ENCODE measurements around the gene CTNNA2. TPM values are rescaled to one million over a fixed set of nuclear protein-coding genes. Genes with fewer than 3 reads are reported as not detected.
A peak's percentile ranks its signal among the peaks of the same experiment; 100 is the strongest.

CTNNA2 gene
- total RNA-seq, 1 donor from 2014 or later = not detected

DNA sequence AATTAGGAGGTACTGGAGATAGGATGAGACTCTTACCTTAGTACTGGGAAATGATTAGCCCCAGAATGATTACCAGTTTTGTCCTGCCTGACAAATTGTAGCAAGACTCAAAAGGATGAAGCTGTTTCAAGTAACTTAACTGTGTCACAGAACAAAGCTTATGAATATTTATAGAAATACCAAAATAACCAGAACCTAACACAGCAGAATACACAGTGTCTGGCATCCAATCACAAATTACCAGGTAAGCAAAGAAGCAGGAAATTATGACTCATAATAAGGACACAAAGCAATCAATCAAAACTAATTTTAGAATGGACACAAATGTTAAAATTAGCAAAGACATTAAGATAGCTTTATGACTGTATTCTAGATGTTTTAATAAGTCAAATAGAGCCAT lies 91.9 kb downstream of the CTNNA2 start:
- intact Hi-C loops (cut with micrococcal nuclease) = no loop called here
- DNase-seq = no peak
- no peak for ATAC-seq

DNA sequence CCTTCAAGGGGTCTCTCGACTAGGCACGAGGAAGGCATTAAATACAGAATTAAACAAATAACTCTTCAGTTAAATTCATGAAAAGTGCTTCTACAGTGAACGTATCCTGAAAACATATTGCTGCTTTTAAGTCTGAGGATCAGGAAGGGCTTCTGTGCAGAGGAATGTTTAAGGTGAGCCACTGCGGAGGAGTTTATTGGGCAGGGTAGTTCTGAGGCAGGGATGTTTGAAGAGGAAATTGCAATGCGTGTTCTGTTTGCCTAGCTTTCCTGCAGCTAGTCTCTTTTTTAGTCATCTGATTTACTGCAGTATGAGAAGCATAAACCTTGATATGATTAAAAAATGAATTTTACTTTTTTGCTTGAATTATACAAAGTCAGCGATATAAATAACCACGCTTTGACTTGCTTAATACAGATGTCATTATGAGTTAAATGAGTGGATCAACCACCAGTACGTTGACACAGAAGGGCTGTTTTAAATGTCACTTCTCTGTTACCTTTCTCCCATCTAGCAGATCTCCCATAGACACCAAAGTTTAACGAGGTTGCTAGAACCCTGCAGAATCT lies 98.7 kb downstream of the CTNNA2 start:
- intact Hi-C loops (cut with micrococcal nuclease) = no loop called here
- DNase-seq = no peak
- ATAC-seq = no peak

DNA sequence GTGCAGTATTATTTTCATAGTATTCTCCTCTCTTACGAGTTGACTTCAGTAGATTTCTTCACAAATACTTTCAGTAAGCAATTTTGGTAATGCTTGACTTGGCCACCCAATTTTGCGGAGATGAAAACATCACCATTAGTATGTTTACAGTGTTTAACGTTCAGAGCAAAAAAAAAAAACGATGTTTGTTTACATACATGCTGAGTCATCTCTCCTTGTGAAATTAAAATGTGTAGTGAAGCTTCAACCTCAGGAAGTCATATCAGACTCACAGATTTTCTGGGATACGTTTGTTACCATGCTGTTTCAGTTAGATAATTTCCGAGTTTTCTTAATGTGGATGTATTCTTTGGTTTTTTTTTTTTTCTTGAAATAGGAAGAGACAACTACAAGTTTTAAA lies 100.1 kb downstream of the CTNNA2 start:
- intact Hi-C loops (cut with micrococcal nuclease) = no loop called here
- ATAC-seq (no peak), DNase-seq (no peak)

DNA sequence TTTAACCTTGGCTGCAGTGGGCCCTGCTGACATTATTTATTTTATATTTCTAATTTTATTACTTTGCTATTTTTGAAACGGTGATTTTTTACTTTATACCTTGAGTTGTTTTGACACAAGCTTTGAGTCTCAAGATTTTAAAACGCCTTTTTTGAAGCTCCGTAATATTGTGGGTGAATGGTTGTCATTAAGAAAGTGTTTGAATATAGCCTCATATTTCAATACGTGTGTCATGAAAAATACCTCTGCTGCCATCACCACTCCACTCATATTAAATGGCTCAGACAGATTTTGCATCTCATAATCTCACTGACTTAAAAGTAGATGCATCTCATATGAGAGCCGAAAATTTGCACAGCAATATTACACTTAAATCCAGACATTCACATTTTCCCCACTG lies 106.6 kb downstream of the CTNNA2 start:
- ATAC-seq (no peak), DNase-seq (no peak)
- intact Hi-C loops (cut with micrococcal nuclease) = no loop called here

DNA sequence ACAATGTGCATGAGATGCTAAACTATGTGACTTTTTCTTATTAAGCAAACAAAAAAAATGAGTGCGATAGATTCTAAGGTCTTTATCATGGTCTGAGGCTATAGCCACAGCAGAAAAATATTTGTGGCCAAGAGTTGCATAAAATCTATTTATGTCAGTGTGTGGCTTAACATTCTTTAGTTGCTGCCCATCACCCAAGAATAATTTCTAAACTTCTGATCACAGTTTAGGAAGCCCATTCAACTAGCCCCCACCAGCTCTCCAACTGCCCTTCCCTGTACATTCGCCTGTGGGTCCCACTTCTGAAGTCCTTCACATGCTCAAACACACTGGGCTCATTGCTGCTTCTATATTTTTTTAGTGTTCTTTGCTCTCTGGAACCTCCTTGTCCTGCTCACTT lies 107.1 kb downstream of the CTNNA2 start:
- DNase-seq (no peak), ATAC-seq (no peak)
- intact Hi-C loops (cut with micrococcal nuclease) = no loop called here

DNA sequence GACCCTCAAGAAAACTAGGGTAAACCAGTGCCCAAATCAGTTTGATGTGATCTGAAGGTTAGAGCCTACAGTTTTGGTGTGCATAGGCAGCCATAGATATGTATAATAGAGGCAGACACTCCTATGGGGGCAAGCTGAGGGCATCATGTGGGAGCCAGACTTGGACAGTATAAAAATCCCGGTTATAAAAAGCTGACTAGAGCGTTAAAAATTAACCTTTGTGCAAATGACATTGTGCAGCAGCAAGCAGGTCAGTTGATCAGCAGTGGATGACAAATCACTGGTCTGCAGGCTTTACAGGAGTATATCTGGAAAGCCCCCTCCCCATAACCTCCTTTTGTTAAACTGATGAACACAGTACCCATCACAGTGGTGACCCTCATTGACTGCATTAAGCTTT lies 107.8 kb downstream of the CTNNA2 start:
- DNase-seq (no peak), ATAC-seq (no peak)
- intact Hi-C loops (cut with micrococcal nuclease) = no loop called here

DNA sequence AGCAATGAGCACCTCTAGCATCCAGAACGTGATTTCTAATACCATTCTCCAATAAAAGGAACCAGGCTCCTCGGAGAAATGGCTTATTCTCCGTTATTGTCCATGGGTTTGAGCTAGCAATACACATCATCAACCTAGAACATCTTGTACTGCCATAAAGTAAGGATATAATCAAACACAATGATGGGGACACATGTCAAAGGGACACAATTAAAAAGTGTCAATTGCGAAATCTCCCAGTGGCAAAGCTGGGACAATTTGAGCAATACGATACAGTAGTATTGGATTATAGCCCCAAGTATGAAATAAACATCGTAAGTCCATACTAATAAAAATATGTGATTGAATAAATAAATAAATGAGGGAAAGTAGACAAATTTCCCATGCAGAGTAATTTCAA lies 108.4 kb downstream of the CTNNA2 start:
- ATAC-seq (no peak), DNase-seq (no peak)
- intact Hi-C loops (cut with micrococcal nuclease) = no loop called here

DNA sequence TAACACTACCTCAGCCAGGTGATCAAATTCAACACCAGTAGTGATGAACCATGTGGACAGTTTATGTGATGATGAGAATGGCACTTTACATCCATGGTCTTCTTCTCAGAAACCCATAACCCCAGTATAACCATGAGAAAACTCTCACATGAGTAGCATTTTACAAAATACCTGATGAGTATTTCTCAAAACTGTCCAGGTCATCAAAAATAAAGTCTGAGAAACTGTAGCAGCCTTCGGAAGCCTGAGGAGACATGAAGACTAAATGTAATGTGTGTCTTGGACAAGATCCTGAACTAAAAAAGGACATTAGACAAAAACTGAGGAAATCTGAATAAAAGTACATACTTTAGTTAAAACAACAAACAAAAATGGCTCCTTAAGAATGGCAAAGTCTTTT lies 108.9 kb downstream of the CTNNA2 start:
- no peak for DNase-seq
- ATAC-seq = no peak
- intact Hi-C loops (cut with micrococcal nuclease) = no loop called here

DNA sequence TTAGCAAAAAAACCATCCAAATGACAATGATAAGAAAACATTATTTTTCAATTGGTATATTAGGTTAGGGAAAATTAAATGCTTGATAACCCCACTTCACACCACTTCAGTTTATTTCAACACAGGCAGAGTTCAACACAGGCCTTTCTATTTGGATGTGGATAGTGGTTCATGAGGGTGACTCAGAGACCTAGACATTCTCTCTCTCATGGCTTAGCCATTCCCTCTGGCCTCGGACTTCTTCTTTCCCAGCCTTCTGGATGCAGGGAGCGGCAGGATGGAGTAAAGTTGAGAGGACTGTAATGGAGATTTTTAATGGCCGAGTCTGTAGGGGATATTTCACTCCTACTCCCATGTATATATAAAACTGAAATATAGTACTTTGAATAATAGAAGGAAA lies 109.7 kb downstream of the CTNNA2 start:
- intact Hi-C loops (cut with micrococcal nuclease) = no loop called here
- no peak for DNase-seq
- no peak for ATAC-seq

DNA sequence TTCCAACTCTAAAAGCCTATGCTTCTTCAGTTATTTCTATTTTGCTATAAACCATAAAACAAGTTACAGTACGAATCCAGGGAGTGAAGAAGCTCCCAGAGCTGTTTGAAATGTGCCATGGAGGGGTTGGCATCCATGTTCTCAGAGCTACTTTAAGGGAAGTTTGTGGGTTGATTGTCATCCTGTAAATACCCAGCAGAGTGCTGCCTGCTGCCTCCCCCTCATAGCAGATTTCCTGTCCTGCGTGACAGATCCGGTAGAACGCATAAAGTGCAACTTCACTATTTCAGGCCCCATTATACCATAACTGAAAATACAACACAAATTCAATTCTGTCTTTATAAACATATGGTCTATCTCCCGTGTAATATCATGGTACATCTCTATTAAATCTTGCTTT lies 114.4 kb downstream of the CTNNA2 start:
- DNase-seq (no peak), ATAC-seq (no peak)
- intact Hi-C loops (cut with micrococcal nuclease) = no loop called here

DNA sequence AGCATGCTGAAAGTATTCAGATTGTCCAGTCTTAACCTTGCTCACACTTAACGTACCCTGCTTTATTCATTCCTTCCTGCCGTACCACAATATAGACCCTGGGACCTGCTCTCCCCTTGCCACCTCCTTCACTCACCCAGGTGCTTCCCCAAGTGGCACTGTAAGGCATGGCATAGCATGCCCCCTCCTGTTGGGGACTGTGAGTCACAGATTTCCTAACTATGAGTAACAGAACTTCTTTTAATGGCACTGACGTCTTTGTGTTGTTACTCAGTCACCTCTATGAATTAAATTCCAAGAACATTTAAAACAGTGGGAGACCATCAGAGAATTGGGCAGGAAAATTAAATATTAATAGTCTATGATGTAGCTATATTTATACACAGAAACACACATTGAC lies 117.2 kb downstream of the CTNNA2 start:
- ATAC-seq (no peak), DNase-seq (no peak)
- intact Hi-C loops (cut with micrococcal nuclease) = no loop called here

DNA sequence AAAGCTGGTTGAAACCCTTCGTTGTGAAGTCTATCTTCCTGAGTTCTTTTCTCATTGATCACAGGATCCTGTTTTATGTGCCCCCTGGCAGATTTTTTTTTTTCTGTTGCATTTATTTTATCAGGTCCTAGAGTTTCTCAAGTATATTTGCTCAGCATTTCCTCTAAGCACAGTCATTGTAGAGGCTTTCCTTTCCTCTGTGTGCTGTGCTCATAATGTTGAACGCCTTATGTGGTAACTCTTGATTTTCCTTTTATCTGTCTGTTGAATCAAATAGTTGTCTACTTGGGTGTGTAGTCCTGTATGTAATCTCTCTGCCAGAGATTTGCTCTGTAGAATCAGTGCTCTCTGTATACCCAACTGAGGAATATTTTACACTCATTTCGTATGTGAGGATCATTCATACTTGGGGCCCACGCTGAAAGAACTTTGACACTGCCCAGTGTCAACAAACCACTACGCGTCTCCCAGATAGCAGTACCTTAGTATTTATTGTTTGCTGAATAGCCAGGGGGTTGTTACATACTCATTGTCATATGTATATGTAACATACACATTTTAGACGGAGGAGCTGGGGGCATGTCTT lies 118.2 kb downstream of the CTNNA2 start:
- intact Hi-C loops (cut with micrococcal nuclease) = no loop called here
- no peak for ATAC-seq
- DNase-seq = no peak

DNA sequence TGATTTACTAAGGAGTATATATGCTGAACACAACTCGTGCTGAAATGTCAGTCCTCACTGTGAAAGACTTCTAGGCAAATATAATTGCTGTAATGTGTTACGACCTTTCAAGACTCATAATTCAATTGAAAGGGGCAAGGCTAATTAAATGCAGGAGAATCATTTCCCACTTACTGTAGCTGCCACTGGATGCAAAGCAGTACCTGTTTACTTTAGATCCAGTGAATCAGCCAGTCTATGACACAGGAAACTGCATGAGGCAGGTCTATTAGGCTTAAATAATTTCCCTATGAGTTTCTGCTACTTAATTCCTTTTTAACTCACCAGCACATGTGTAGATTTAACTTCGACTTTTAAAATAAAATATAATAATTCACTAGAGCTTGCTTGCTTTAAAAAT lies 125.6 kb downstream of the CTNNA2 start:
- ATAC-seq (no peak), DNase-seq (no peak)
- intact Hi-C loops (cut with micrococcal nuclease) = no loop called here

DNA sequence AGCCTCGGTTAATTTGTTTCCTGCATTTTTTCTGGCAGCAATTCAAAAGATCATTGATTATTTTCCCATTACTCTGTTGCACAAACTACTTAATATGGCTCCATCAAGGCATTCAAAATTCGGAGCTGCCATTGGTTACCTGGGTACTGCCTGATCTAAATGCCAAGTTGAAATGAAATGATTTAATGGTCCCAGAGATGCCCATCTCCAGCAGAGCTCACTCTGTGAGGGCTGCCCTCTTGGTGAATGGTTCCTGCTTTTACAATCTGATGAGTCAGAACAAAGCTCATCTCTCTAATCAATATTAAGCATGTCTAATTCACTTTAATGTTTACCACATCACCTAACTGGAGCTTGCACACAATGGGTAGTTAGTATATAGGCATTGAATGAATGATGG lies 126.1 kb downstream of the CTNNA2 start:
- no peak for DNase-seq
- ATAC-seq = no peak
- intact Hi-C loops (cut with micrococcal nuclease) = no loop called here

DNA sequence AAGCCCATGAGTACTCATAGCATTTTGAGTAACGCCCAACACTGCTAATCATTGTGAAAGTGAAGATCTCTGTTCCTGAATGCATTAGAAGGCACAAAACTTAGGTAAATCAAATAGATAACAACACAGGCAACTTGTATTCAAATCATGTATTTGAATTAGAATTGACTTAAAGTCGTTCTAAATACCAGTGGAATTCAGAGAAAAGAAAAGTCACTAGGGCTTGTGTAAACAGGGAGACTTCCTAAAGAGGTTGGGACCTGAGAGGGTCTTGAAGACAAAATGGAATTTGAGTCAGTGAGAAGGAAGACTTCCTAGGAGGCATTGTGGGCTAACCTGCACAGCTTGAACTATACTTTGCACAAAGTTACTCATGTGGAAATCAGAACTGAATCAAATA lies 127.2 kb downstream of the CTNNA2 start:
- DNase-seq (no peak), ATAC-seq (no peak)
- intact Hi-C loops (cut with micrococcal nuclease) = no loop called here

DNA sequence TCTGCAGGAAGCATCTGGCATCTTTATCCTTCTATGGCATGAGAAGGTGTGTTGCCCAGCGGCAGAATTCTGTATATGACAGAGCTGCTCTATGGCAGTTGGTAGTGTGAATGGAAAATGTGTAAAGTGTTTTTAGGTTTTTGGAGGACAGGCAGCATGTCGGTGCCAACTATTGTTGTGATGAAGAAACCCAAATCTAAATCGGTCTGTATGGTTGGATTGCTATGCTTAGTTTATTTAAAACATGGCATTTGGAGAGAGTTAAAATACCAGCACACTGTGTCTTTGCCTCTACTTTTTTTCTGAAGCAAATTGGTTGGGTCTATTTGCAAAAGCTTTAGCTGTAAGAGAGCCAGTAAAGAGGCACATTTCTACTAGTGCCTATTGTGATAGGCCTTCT lies 136.7 kb downstream of the CTNNA2 start:
- DNase-seq (no peak), ATAC-seq (no peak)
- intact Hi-C loops (cut with micrococcal nuclease) = no loop called here

DNA sequence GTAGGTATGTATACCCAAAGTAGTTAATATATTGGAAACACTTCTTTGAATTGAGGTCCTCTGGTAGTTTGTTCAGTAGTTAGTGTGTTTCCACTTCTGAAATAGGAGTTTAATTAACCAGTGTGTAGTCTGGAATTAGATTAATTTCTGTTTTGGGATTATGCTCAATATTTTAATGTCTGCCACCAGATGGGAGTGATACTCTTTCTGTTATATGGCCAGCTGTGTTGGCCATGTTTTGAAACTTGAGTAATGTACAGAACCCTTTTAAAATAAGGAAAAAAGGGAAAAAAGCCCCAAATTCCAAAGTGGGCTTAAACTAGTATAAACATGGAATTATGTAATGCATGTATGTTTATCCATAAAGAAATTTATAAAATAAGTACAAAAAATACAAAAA lies 147.7 kb downstream of the CTNNA2 start:
- ATAC-seq (no peak), DNase-seq (no peak)
- intact Hi-C loops (cut with micrococcal nuclease) = no loop called here

DNA sequence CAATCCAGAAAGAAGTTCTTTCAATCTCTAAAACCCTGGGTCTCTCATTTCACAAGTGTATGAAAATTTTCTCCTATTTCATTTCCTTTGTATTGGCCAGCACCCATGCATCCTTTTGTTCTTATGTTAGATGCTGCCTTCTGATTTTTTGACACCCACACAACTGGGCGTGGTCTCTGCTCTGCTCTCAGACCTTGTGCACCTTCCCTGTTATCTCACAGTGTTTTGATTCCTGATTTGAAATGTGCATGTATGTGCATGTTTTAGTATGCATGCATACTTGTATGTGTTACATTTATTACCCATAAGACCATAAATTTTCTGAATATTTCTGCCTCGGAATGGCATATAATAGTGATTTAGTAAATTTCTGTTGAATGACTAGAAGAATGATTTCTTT lies 152.2 kb downstream of the CTNNA2 start:
- DNase-seq = no peak
- intact Hi-C loops (cut with micrococcal nuclease) = no loop called here
- no peak for ATAC-seq

DNA sequence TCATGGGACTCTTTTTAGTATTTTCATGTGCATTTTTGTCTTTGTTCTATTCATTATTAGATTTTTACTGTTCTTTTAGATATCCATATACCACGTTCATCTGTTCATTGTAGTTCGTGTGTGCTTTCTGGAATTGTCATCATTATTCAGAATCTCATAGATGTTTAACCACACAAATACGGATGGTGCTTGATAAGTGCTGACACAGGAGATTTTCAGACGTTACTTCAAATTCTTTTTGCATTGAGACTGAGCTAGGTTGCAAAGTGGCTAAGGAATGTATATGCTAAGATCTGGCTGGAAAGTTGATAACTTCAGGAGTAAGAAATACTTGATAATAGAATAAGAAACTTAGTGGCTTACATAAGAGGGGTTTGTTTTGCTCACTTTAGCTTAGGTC lies 153.6 kb downstream of the CTNNA2 start:
- DNase-seq (no peak), ATAC-seq (no peak)
- intact Hi-C loops (cut with micrococcal nuclease) = no loop called here

DNA sequence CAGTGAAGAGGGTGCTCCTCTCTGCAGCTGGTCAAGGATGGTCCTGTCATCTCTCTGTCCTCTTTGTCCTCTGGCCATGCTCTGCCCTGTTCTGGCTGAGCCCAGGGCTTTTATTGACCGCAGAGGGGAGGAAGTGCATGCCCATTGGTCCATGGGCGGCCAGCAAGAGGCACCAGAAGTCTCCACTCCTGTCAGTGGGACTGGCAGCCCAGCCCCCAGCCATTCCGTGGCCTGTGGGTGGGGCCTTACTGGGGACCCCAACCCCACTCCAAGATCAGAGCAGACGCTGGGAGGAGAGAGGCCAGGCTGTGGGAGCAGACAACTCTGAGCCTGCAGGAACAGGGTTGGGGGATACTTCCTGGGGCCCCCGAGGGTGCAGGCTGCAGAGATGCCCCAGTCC lies 156.9 kb downstream of the CTNNA2 start:
- intact Hi-C loops (cut with micrococcal nuclease) = no loop called here
- ATAC-seq = no peak
- DNase-seq = no peak

DNA sequence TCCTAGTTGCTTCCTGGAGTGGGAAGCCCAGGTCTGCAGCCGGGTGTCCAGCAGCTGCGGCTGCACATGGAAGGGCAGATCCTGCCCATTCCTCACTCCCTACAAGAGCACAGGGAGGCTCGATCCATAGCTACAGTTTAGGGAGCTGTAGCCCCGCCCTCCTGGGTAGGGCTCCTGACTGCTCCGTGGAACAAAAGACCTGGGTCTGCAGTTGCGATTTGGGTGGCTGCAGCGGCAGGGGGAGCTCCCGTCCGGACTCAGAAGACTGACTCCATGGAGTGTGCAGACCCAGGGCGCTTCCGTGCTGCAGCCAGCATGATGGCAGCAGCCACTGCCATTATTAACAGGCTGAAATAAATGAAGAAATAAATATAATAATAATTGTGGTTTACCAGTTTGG lies 157.3 kb downstream of the CTNNA2 start:
- intact Hi-C loops (cut with micrococcal nuclease) = no loop called here
- peak; percentile 14 for DNase-seq
- no peak for ATAC-seq

DNA sequence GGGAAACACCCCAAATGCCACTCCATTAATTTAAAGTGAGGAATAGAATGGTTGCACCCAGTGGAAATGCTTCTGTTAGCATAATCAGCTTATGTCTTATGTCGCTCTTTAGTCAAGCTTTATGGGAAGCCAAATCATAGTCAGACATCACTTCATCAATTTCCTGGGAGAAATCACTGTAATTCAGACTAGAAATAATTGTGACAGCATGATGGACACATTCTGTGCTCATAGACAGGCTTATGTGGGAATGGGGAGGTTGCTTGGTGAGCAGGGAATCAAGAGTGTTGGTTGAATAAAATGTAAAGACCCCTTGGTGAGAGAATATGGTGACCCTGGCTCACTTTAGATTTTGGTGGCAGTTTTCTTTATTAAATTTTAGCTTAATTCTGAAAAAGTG lies 174.0 kb downstream of the CTNNA2 start:
- ATAC-seq (no peak), DNase-seq (no peak)
- intact Hi-C loops (cut with micrococcal nuclease) = no loop called here
